ENCODE data around the gene AMT.
"Not testable (repeated sequence)": the region's sequence is repeated elsewhere in the genome, so short reads cannot be mapped to it uniquely, and the experiment has no call there.

AMT gene

DNA sequence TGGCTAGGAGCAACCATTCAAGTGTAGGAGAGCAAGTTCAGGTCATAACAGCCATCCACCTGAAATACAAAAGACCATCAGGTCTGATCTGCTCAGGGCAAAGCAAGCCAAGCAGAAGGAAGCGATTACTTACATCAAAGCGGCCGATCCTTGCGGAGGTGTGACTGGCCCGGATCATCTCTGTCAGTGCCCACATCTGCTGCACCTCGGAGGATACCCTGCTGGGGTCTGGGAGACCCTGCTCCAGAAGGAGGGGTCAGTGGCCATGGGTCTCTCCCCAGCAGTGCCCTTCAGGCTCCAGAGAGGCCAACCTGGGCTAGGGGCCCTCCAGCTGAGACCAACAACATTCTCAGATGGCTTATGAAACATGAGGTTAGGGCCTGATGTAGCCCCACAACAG, 2.5 kb upstream of the AMT start:
- no peak for DNase-seq

GRCh38 chr3:49421890-49422378, 339 bp downstream of the AMT start:
- no peak for DNase-seq

- no peak for DNase-seq
Measured at GRCh38 chr3:49417516-49418120, 4.7 kb downstream of the AMT start.

DNA sequence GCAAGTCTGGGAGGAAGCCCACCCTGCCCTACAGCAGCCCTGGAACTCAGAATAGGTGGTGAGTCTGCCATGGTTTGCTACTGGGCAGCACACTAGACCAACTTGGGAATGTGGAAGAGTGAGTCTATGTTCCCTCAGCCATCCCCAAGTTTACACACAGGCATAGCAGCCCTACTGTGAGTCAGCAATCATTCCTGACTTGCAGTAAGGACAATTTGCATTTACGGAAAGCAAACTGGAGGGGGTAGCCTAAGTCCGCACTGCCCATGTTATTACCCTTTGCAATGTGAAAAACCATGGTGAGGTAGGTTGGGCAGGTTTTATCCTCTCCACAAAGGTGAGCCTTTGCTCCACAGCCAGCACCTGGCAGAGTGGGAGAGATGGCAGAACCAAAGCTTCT, 5.4 kb downstream of the AMT start:
- no peak for DNase-seq

GRCh38 chr3:49415931-49416601, 6.2 kb downstream of the AMT start:
- no peak for DNase-seq

DNA sequence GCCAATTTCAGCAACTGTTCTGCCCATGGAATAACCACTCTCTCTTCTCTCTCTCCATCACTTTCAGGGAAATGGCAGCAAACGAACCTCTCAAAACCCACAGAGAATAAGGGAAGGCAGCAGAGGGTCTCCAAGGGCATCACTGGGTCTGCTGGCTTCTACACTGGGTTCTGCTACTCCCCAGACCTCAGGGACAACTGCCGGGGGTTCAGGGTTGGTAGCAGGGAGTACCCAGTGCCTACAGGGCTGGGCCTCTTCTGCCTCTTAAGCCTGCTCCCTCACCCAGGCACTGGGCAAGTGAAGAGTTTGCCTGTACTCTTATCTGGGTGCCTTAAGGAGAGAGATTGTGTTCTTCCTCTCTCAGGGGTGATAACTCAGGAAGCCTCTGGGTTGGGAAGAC, 7.5 kb downstream of the AMT start:
- no peak for DNase-seq

- DNase-seq = no peak
Measured at GRCh38 chr3:49413338-49413734, 8.9 kb downstream of the AMT start.

DNA sequence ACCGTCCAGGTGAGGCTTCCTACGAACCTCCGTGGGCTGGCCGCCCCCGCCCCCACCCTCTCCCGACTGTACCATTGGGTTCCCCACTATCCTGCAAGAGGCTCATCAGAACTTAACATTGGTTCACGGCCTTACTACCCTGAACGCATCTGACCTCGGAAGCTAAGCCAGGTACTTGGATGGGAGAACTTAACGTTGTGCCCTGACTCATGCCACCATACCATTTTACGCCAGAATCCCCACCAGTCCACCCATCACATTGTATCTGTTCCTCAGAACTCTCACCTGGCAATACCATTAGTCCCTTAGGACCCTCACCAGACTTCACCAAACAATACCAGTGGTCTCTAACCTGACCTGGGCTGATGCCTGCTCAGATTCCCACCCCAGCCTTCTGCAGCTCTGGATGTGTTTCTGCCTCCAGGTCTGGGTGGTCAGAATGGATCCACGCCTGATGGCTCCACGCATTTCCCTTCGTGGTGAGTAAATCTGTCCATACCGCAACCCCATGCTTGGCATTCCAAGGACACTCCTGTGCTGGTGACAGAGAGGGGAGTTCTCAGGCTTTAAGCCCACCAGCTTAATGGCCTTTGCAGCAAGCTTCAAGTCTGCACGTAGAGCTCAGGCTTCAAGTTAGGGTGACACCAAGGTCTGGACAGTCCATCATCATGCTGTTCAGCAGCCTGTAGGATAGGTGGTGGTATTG, 9.5 kb downstream of the AMT start:
- DNase-seq = no peak

DNA sequence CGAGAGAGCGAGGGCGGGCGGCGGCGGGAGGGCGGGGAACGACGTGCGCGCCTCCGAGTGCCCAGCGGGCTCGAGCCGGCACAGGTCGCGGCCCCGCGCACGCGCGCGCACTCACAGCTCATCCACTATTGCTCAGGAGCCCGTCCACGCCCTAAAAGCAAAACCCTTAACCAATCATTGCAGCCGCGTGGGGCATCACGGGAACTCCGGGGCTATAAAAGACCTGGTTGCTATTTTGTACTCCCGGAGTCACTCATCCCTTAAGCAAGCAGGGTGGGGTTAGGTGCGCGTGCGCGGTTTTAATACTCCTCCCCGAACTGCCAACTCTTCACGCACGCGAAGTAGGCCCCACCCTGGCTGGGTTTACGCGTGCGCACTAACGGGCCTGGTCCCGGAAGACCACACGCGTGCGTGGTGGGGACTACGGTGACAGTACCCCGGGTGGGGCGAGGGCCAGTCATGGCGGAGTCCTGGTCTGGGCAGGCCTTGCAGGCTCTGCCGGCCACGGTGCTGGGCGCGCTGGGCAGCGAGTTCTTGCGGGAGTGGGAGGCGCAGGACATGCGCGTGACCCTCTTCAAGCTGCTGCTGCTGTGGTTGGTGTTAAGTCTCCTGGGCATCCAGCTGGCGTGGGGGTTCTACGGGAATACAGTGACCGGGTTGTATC, 10.2 kb downstream of the AMT start, which contains the start of the genes RHOA and TCTA:
TSS of gene RHOA (minus strand) at position 9 of the 664 bp plus-strand sequence. CDS start 36,387 bp downstream, outside the sequence.
TSS of gene TCTA (plus strand) at position 456 of the 664 bp plus-strand sequence. CDS start at position 460, 4 bp downstream.
- DNase-seq = peak; percentile 99

DNA sequence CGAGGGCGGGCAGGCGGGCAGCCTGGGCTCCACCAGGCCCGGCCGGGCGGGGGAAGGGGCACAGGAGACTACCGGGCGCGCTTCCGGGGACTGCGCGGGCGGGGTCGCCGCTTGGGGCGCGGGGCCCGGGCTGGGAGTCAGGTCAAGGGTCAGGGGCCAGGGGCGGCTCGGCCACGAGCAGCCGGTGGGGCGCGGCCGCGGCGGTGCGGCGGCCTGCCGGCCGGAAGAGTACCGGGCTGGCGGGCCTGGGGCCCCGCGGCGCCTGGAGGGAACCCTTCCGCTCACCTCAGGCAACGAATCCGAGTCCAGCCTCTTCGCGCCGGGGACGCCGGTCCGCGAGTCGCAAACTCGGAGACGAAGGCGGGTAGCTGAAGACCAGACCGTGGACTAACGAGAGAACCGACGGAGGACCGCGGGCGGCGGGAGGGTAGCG, 10.7 kb downstream of the AMT start:
- no peak for DNase-seq

DNA sequence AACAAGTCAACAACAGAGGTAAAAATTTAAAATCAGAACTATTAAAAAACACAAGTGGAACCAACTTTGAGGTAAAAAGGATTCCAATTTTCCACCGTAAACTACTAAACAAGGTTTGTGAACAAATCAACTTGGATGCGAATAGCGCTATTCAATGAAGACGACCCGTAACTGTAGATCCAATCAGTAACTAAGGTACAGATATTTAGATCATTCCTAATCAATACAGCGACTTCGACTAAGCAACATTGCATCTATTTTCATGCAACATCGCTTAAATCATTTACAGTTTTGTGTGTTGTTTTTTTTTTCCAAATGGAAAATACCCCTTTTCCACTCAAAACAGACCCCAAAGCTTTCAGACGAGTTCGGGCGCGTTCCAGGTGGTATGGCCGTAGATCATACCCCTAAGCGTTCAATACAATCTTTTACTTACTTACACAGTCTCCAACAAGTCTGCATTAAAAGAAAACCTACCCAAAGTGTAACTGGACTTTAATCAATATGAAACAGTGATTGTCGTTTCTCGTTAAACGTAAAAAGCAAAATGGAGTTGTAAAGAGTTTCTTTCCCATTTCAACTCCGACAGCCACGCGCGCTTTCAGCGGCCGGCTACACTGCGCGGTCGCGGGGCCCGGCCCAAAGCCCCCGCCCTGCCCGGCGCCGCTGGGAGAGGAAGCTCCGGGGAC, 11.3 kb downstream of the AMT start:
- no peak for DNase-seq

GRCh38 chr3:49410066-49410845, 12.0 kb downstream of the AMT start:
- no peak for DNase-seq

GRCh38 chr3:49406571-49407565, 15.4 kb downstream of the AMT start:
- no peak for DNase-seq

DNA sequence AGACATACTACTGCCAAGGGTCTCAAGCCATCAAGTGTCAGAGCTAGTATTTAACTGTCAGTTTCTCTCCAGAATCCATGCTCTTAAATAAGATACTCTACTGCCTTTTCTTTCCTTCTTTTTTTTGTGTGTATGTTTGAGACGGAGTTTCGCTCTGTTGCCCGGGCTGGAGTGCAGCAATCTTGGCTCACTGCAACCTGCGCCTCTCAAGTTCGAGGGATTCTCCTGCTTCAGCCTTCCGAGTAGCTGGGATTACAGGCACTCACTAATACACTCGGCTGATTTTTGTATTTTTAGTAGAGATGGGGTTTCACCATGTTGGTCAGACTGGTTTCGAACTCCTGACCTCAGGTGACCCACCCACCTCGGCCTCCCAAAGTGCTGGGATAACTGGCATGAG, 16.7 kb downstream of the AMT start:
- not testable (repeated sequence) for DNase-seq

DNA sequence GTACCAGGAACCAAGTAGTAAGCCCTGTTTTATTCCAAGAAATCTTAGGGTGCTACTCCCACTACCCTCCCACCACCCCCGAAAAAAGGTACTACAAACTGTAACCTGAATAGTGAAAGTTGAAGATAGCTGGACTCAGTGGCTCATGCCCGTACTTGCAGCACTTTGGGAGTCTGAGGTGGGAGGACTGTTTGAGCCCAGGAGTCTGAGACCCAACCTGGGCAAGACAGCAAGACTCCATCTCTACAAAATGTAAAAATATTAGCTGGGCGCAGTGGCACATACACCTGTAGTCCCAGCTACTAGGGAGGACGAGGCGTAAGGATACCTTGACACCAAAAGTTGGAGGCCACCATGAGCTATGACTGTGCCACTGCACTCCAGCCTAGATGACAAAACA, 18.4 kb downstream of the AMT start:
- no peak for DNase-seq

GRCh38 chr3:49401766-49402165, 20.5 kb downstream of the AMT start:
- DNase-seq = no peak

- no peak for DNase-seq
Measured at GRCh38 chr3:49399461-49399860, 22.8 kb downstream of the AMT start.

DNA sequence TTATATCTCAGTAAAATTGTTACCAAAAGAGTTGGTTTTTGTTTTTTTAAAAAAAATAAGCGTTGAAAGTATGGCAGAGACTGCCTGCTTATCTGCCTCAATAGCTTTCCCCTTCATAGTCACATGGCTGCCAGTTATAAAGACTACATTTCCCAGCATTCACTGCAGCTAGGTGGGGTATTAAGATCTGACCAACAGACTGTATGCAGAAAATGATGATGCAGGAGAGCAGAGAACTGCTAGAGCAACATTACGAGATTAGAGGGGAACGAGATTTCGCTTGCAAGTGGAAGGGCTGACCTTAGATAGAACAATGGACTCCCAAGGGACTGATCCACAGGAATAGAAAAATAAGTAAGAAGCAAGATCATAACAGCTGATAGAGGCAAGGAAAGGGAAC, 24.8 kb downstream of the AMT start:
- no peak for DNase-seq

GRCh38 chr3:49391310-49391709, 31.0 kb downstream of the AMT start:
- not testable (repeated sequence) for DNase-seq

DNA sequence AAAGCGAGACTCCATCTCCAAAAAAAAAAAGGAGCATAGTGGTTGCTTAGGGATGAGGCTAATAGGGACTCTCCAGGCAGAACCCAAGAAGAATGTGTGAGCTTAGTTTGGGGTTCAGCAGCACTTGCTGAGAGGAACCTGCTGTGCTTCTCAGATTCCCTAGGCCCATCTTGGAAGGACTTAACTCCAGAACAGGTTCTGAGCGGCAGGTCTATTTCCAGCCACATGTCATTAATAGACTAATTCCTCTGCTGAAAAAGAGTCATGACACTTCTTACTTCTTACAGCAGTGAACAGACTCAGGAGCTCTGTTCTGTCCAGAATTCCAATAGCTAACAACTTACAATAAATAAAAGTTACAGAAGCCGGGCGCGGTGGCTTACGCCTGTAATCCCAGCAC, 33.0 kb downstream of the AMT start:
- DNase-seq = no peak

Data from NCI-H226 (cell line).